Measurements from ENCODE around the gene MEIOB. TPM values are rescaled to one million over a fixed set of nuclear protein-coding genes. Genes with fewer than 3 reads are reported as not detected.

Gene MEIOB
- total RNA-seq, 6 experiments from 2014 or later = not detected

DNA sequence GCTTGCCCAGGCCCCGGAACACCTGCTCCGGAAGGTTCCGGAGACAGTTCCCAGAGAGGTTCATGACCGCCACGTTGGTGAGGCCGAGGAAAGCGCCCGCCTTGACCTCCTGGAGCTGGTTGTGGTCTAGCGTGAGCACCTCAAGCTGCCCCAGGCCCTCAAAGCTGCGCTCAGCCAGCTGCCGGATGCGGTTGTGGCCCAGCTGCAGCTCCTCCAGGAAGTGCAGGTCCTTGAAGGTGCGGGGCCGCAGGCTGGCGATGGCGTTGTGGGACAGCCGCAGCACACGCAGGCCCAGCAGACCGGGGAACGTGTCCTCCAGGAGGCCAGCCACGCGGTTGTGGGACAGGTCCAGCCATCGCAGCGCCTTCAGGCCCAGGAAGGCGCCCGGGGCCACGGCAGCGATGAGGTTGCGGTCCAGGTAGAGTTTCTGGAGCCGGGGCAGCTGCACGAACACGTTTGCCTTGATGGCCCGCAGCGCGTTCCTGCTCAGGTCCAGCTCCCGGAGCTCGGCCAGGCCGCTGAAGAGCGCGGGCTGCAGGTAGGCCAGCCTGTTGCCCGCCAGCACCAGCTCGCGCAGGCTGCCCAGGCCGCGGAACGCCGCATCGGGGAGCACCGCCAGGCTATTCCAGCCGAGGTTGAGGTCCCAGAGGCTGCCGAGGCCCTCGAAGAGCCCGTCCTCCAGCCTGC is 80.6 kb downstream of the MEIOB start:
- no peaks in the 10 kb centered on the region for H3K4me1 Mint-ChIP-seq (ENCODE audit: low read depth)
- peaks cover 4% of the 10 kb centered on the region; the same call in 1 of the 2 replicates for H3K36me3 Mint-ChIP-seq (ENCODE audit: low read depth)
- H3K9me3 Mint-ChIP-seq = no peaks in the 10 kb centered on the region
- no peak overlapping the region for H3K27ac Mint-ChIP-seq
- no peak for DNase-seq
- no peak overlapping the region for H3K4me3 Mint-ChIP-seq
- TF ChIP-seq, protein P1, sequence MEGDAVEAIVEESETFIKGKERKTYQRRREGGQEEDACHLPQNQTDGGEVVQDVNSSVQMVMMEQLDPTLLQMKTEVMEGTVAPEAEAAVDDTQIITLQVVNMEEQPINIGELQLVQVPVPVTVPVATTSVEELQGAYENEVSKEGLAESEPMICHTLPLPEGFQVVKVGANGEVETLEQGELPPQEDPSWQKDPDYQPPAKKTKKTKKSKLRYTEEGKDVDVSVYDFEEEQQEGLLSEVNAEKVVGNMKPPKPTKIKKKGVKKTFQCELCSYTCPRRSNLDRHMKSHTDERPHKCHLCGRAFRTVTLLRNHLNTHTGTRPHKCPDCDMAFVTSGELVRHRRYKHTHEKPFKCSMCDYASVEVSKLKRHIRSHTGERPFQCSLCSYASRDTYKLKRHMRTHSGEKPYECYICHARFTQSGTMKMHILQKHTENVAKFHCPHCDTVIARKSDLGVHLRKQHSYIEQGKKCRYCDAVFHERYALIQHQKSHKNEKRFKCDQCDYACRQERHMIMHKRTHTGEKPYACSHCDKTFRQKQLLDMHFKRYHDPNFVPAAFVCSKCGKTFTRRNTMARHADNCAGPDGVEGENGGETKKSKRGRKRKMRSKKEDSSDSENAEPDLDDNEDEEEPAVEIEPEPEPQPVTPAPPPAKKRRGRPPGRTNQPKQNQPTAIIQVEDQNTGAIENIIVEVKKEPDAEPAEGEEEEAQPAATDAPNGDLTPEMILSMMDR (IDR thresholded peaks at IDR 0.05) = no peak
- peaks cover 2% of the 10 kb centered on the region; the same call in 1 of the 2 replicates for H3K27me3 Mint-ChIP-seq (ENCODE audit: insufficient read depth)

DNA sequence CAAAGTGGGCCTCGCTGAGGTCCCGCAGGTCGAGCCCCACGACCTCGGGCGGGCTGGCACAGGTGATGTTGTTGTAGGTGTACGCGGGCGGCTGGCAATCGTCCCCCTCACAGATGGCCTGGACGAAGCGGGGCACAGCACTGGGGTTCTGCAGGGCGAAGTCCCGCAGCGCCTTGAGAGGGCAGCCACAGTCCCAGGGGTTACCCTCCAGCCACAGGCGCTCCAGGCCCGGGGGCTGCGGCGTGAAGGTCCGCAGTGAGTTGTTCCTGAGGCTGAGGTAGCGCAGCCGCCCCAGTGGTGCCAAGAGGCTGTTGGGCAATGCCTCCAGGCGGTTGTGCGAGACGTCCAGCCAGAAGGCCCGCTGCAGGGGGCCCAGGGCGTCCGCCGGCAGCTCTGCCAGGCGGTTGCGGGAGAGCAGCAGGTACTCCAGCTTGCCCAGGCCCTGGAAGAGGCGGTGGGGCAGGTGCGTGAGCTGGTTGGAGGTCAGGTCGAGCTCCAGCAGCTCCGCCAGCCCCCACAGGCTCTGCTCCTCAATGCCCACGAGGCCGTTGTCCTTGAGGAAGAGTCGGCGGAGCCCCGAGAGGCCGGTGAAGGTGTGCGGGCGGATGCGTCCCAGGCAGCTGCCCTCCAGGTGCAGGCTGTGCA is 81.2 kb downstream of the MEIOB start:
- H3K4me3 Mint-ChIP-seq = no peak overlapping the region
- no peaks in the 10 kb centered on the region for H3K4me1 Mint-ChIP-seq (ENCODE audit: low read depth)
- H3K36me3 Mint-ChIP-seq (ENCODE audit: low read depth) = peaks cover 4% of the 10 kb centered on the region; the same call in 1 of the 2 replicates
- H3K27ac Mint-ChIP-seq = no peak overlapping the region
- DNase-seq = no peak
- peaks cover 2% of the 10 kb centered on the region; the same call in 1 of the 2 replicates for H3K27me3 Mint-ChIP-seq (ENCODE audit: insufficient read depth)
- TF ChIP-seq, protein P1 (IDR thresholded peaks at IDR 0.05) = no peak
- H3K9me3 Mint-ChIP-seq = no peaks in the 10 kb centered on the region

DNA sequence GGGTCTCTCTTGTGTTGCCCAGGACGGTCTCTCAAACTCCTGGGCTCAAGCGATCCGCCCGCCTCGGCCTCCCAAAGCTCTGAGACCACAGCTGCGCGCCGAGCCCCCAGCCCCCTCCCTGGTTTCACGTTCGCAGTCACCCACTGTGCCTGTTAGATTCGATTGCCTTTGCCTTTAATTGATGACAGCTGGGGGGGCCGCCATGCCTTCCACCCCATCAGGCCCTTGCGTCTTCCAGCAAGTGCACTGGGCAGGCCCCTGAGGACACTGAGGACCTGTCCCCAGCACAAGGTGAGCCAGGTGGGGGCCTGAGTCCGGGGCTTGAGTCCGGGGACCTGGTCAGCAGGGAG is 81.7 kb downstream of the MEIOB start:
- TF ChIP-seq, protein P1 (IDR thresholded peaks at IDR 0.05) = no peak
- Mint-ChIP-seq H3K27ac (no peak overlapping the region), H3K4me3 (no peak overlapping the region), H3K4me1 (ENCODE audit: low read depth) (no peaks in the 10 kb centered on the region), H3K36me3 (ENCODE audit: low read depth) (peaks cover 4% of the 10 kb centered on the region; the same call in 1 of the 2 replicates), H3K9me3 (no peaks in the 10 kb centered on the region), H3K27me3 (ENCODE audit: insufficient read depth) (peaks cover 2% of the 10 kb centered on the region; the same call in 1 of the 2 replicates)
- no peak for DNase-seq

DNA sequence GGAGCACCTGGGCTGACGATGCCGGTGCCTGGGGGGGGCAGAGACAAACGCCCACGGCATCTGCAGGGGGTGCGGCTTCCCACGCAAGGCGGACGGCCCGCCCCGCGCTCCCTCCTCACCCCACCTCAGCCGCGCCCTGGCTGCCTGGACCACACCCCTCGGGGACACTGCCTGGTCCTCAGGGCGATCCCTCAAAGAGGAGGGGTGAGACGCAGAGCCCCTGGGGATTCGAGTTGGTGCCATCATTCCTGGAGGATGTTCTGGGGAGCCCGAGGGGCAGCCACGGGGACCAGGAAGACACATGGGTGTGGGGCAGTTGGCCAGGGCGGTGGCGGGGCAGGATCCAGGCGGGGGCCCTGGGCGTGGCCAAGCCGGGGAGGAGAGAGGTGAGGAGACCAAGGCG is 82.3 kb downstream of the MEIOB start:
- TF ChIP-seq, protein P1 (IDR thresholded peaks at IDR 0.05) = no peak
- peaks cover 2% of the 10 kb centered on the region; the same call in 1 of the 2 replicates for H3K27me3 Mint-ChIP-seq (ENCODE audit: insufficient read depth)
- H3K36me3 Mint-ChIP-seq (ENCODE audit: low read depth) = peaks cover 4% of the 10 kb centered on the region; the same call in 1 of the 2 replicates
- H3K4me1 Mint-ChIP-seq (ENCODE audit: low read depth) = no peaks in the 10 kb centered on the region
- no peak overlapping the region for H3K4me3 Mint-ChIP-seq
- H3K27ac Mint-ChIP-seq = no peak overlapping the region
- no peaks in the 10 kb centered on the region for H3K9me3 Mint-ChIP-seq
- no peak for DNase-seq

DNA sequence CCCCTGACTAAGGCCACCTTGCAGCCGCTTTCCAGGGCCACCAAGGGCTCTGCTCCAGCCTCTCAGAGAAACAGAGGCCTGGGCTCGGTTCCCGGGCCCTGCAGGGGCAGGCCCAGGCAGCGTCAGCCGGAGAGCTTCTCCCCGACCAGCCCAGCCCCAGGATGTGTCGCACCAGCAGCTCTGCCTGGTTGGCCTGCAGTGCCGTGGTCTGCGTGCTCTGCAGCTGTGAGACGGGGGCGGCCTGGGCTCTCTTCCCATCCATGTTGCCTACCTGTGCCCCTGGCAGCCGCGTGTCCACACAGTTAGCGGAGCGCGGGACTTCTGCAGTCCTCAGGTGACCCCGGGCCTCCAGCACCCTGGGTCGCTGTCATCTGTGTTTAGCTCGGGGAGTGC is 83.3 kb downstream of the MEIOB start:
- TF ChIP-seq, protein P1 (IDR thresholded peaks at IDR 0.05) = no peak
- Mint-ChIP-seq H3K27ac (no peak overlapping the region), H3K36me3 (ENCODE audit: low read depth) (peaks cover 4% of the 10 kb centered on the region; the same call in 1 of the 2 replicates), H3K4me1 (ENCODE audit: low read depth) (no peaks in the 10 kb centered on the region), H3K4me3 (no peak overlapping the region), H3K27me3 (ENCODE audit: insufficient read depth) (peaks cover 2% of the 10 kb centered on the region; the same call in 1 of the 2 replicates), H3K9me3 (no peaks in the 10 kb centered on the region)
- no peak for DNase-seq
